Kidney epithelial cell (primary cell): ENCODE results near the gene CRELD2. TPM values are rescaled to one million over a fixed set of nuclear protein-coding genes. Genes with fewer than 3 reads are reported as not detected.

ENCODE experiments used
- DNase-seq: peaks from one replicate; pipeline ENCODE4 v3.0.0-alpha.2; 2010; ENCODE audit warnings: low read depth
- H3K27me3 ChIP-seq: 2 replicates; pipeline ENCODE4 v1.6.0; 2011; ENCODE audit warnings: low read length; ENCODE audit not compliant: control insufficient read depth, insufficient read depth
- H3K36me3 ChIP-seq: 2 replicates; pipeline ENCODE4 v1.5.1; 2011; ENCODE audit warnings: low read length; ENCODE audit not compliant: control insufficient read depth, insufficient read depth
- H3K4me3 ChIP-seq: 2 replicates; pipeline ENCODE4 v1.5.1; 2011; ENCODE audit warnings: low read depth, mild to moderate bottlenecking, control low read depth, low read length
- total RNA-seq: library from RNA; depleted of rRNA; stranded (reverse); fragments of >200 nt; gene quantifications from 2 replicates; pipeline ENCODE4 v1.2.3, GENCODE V29; 2015
- TF ChIP-seq, protein P1 (sequence below): IDR thresholded peaks from 2 replicates; pipeline ENCODE4 v1.5.1; 2011; ENCODE audit warnings: mild to moderate bottlenecking, moderate library complexity, low read length, control low read depth, inconsistent platforms; ENCODE audit not compliant: insufficient read depth, poor library complexity, severe bottlenecking

Gene CRELD2
- total RNA-seq, 1 donor from 2014 or later = 68.2 TPM

DNA sequence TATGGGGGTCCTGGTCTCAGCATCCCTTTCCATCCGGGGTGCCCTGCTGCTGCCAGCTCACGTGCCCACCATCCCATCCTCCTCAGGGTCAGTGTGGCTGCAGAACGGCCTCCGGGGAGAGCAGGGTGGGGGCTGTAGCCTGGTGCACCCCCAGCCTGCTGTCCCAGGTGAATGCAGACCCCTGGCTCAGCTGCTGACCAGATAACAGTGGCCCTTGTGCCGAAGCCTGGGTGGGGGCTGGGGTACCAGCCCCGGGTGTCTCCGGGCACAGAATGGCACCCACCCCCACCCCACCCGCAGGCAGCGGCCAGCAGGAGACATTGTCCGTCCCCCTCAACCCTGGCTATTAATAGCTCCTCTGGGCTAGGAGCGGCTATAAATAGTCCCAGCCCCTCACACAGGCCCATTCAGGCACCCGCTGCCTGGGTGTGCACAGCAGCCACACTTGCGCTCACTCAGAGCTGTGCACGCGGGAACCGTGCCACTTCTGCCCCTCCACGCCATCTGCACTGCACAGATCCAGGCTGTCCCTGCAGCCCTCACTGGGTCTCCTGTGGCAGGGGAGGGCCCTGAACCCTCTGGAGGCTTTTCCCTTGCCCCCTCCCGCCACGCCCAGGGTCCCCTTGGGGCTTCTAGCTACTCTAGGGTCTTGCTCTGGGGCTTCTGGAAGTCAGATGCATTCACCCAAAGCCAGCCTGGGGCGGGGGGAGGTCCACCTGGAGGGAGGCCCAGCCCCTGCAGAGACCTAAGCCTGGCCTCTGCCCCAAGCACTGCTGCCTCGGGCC is 18.7 kb downstream of the CRELD2 start:
- no peaks in the 10 kb centered on the region for H3K27me3 ChIP-seq
- no peak overlapping the region for H3K4me3 ChIP-seq
- H3K36me3 ChIP-seq = no peaks in the 10 kb centered on the region
- DNase-seq = no peak
- TF ChIP-seq, protein P1, sequence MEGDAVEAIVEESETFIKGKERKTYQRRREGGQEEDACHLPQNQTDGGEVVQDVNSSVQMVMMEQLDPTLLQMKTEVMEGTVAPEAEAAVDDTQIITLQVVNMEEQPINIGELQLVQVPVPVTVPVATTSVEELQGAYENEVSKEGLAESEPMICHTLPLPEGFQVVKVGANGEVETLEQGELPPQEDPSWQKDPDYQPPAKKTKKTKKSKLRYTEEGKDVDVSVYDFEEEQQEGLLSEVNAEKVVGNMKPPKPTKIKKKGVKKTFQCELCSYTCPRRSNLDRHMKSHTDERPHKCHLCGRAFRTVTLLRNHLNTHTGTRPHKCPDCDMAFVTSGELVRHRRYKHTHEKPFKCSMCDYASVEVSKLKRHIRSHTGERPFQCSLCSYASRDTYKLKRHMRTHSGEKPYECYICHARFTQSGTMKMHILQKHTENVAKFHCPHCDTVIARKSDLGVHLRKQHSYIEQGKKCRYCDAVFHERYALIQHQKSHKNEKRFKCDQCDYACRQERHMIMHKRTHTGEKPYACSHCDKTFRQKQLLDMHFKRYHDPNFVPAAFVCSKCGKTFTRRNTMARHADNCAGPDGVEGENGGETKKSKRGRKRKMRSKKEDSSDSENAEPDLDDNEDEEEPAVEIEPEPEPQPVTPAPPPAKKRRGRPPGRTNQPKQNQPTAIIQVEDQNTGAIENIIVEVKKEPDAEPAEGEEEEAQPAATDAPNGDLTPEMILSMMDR = no peak

DNA sequence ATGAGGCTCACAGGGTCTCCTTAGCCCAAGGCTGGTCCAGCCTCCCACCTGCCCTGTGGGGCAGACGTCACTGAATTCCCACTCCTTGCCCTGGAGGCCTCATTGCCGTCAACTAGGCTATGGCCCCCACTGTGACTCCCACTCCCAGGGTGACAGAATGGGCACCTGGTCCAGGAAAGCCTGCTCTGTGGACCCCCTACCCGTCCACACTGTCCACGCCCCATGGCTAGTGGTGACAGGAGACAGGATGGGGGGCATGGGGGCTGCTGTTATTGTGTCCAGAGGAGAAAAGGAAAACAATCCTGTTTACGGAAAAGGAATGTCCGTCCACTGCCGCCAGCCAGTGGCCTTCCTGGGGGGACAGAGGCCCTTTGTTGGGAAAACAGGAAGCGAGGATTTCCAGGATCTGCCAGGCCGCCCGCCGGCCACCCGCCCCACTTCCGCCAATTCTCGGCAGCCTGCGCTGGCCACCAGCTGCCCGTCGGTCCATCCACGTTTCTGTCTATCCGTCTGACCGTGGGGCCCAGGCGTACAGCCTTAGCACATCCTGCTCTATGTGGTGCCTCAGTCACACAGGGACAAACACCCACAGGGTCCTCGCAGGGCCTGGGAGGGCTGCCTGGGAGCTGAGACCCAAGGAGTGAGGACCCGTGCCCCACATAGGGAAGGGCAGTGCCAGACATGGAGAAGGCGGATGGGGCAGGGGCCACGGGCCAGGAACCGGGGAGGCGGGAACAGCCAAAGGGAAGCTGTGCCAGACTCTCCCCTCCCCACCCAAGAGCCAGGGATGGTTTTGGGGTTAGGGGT is 19.5 kb downstream of the CRELD2 start:
- no peak for DNase-seq
- Histone ChIP-seq H3K36me3 (no peaks in the 10 kb centered on the region), H3K4me3 (no peak overlapping the region), H3K27me3 (no peaks in the 10 kb centered on the region)
- TF ChIP-seq, protein P1 = no peak

DNA sequence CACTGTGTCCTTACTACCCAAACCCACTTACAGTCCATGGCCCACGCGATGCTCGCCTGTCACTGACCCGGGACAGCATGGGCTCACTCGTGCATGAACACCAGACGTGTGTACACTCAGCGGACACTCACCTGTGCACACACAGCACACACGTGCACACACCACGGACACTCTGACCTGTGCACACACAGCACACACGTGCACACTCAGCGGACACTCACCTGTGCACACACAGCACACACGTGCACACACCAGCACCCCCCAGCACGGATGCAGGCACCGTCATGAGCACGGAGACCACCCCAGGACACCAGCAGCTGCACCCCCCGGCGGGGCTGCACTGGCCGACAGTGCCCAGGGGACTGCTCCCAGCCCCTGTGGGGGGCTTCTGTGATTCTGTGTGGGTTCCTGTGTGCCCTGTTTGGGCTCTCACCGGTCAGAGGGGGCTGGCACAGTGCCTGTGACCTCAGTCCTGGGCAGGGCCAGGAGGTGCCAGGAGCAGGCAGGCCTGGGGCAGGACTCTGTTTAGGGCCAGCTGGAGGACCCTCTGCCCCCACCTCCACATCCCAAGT is 20.2 kb downstream of the CRELD2 start:
- DNase-seq = no peak
- Histone ChIP-seq H3K4me3 (no peak overlapping the region), H3K36me3 (no peaks in the 10 kb centered on the region), H3K27me3 (no peaks in the 10 kb centered on the region)
- TF ChIP-seq, protein P1 = no peak

- Histone ChIP-seq H3K4me3 (no peak overlapping the region), H3K27me3 (no peaks in the 10 kb centered on the region), H3K36me3 (no peaks in the 10 kb centered on the region)
- TF ChIP-seq, protein P1 = no peak
- no peak for DNase-seq
Measured at GRCh38 chr22:49941507-49942316, 23.3 kb downstream of the CRELD2 start.

DNA sequence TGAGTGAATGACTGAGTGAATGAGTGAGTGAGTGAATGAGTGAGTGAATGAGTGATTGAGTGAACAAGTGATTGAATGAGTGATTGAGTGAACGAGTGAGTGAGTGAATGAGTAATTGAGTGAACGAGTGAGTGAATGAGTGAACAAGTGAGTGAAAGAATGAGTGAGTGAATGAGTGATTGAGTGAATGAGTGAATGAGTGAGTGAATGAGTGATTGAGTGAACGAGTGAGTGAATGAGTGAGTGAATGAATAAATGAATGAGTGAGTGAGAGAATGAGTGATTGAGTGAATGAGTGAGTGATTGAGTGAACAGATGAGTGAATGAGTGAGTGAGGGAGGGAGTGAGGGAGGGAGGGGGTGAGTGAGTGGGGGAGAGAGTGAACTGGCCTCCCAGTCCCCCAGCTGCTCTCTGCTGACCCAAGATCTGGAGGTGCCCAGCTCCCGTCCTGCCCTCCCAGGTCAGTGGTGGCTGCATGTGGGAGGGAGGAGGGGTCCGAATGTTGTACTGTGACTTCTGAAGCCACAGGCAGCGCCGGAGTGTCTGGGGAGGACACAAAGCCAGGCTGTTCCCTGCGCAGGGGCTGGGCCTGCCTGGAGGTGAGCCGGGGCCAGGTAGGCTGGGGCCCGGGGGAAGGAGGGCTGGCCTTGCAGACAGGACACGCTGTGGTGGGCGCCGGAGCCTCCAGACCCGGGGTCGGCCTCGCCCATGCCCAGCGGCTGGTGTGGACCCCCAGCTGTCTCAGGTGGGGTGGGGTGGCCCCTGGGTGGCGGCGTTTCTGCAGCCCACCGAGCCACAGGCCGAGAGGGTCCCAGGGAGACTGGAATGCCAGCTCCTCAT is 24.4 kb downstream of the CRELD2 start:
- TF ChIP-seq, protein P1 = no peak
- no peak overlapping the region for H3K4me3 ChIP-seq
- H3K36me3 ChIP-seq = no peaks in the 10 kb centered on the region
- no peaks in the 10 kb centered on the region for H3K27me3 ChIP-seq
- no peak for DNase-seq
